Mesendoderm (in vitro differentiated cells): ENCODE data around the gene RAB11FIP4.

Source experiments
- DNase-seq: peaks from one replicate; pipeline ENCODE4 v3.0.0; 2013
- H2AK5ac ChIP-seq: 2 replicates; pipeline ENCODE4 v1.6.1; 2013; ENCODE audit warnings: low read length, inconsistent platforms
- H2BK120ac ChIP-seq: 2 replicates; pipeline ENCODE4 v1.6.1; 2013; ENCODE audit warnings: low read depth, mild to moderate bottlenecking, low read length, moderate library complexity, mixed read lengths
- H2BK15ac ChIP-seq: replicated peaks from 2 replicates; pipeline ENCODE4 v1.6.1; 2013; ENCODE audit warnings: low read depth, mild to moderate bottlenecking, moderate library complexity
- H2BK5ac ChIP-seq: 2 replicates; pipeline ENCODE4 v1.6.1; 2013; ENCODE audit warnings: low read length, inconsistent platforms
- H3K18ac ChIP-seq: 2 replicates; pipeline ENCODE4 v1.6.1; 2013; ENCODE audit warnings: mild to moderate bottlenecking, low read length, mixed read lengths
- H3K23ac ChIP-seq: one replicate; pipeline ENCODE4 v1.6.1; 2013; ENCODE audit warnings: low read length
- H3K27ac ChIP-seq: 2 replicates; pipeline ENCODE4 v1.5.1; 2013; ENCODE audit warnings: low read depth, mild to moderate bottlenecking, inconsistent platforms, low read length, moderate library complexity
- H3K27me3 ChIP-seq: 2 replicates; pipeline ENCODE4 v1.6.1; 2013; ENCODE audit warnings: low read length, control low read depth, mild to moderate bottlenecking, inconsistent platforms; ENCODE audit not compliant: insufficient read depth, poor library complexity
- H3K36me3 ChIP-seq: 2 replicates; pipeline ENCODE4 v1.6.1; 2013; ENCODE audit warnings: low read length, inconsistent platforms; ENCODE audit not compliant: control insufficient read depth, insufficient read depth
- H3K4ac ChIP-seq: one replicate; pipeline ENCODE4 v1.6.1; 2013; ENCODE audit warnings: low read depth, mild to moderate bottlenecking, low read length, moderate library complexity
- H3K4me1 ChIP-seq: 2 replicates; pipeline ENCODE4 v1.6.1; 2013; ENCODE audit warnings: low read depth, low read length, inconsistent platforms; ENCODE audit not compliant: control insufficient read depth
- H3K4me2 ChIP-seq: 2 replicates; pipeline ENCODE4 v1.6.1; 2013; ENCODE audit warnings: low read length
- H3K4me3 ChIP-seq: 2 replicates; pipeline ENCODE4 v1.5.1; 2013; ENCODE audit warnings: mild to moderate bottlenecking, low read length
- H3K56ac ChIP-seq: one replicate; pipeline ENCODE4 v1.6.1; 2013; ENCODE audit warnings: low read length
- H3K79me1 ChIP-seq: 2 replicates; pipeline ENCODE4 v1.6.1; 2013; ENCODE audit warnings: low read length, inconsistent platforms
- H3K79me2 ChIP-seq: 2 replicates; pipeline ENCODE4 v1.6.1; 2013; ENCODE audit warnings: mild to moderate bottlenecking, low read length; ENCODE audit not compliant: control insufficient read depth, insufficient read depth
- H3K9ac ChIP-seq: 2 replicates; pipeline ENCODE4 v1.6.1; 2013; ENCODE audit warnings: low read length, inconsistent platforms
- H4K5ac ChIP-seq: one replicate; pipeline ENCODE4 v1.6.1; 2013; ENCODE audit warnings: low read length
- H4K8ac ChIP-seq: one replicate; pipeline ENCODE4 v1.6.1; 2013; ENCODE audit warnings: low read depth, mild to moderate bottlenecking, control low read depth, low read length, moderate library complexity
- WGBS: extraction: QIAGEN DNeasy Blood & Tissue Kit; methylation state at CpG from one replicate; pipeline ENCODE4 v1.1.7; 2013; ENCODE audit warnings: low lambda C conversion rate, missing lambda C conversion rate; ENCODE audit not compliant: insufficient coverage; ENCODE audit errors: extremely low coverage; 5-methylcytosine and 5-hydroxymethylcytosine counted together

The RAB11FIP4 gene

GRCh38 chr17:31397256-31397939 is 5.9 kb downstream of the RAB11FIP4 start:
- no peak overlapping the region for H3K56ac ChIP-seq
- no peaks in the 10 kb centered on the region for H3K79me1 ChIP-seq
- H3K23ac ChIP-seq: no peak overlapping the region
- no peak overlapping the region for H3K27ac ChIP-seq
- no peaks in the 10 kb centered on the region for H3K79me2 ChIP-seq
- no peak overlapping the region for H2AK5ac ChIP-seq
- no peak for DNase-seq
- H2BK120ac ChIP-seq: no peak overlapping the region
- no peak overlapping the region for H3K4ac ChIP-seq
- H4K8ac ChIP-seq: no peak overlapping the region
- no peak overlapping the region for H3K4me3 ChIP-seq
- no peak overlapping the region for H2BK15ac ChIP-seq
- no peak overlapping the region for H3K4me2 ChIP-seq
- H3K18ac ChIP-seq: no peak overlapping the region
- WGBS: no CpG with 5 or more reads among the region's 8 CpGs
- H3K27me3 ChIP-seq: no peaks in the 10 kb centered on the region
- H3K4me1 ChIP-seq: no peaks in the 10 kb centered on the region
- no peak overlapping the region for H2BK5ac ChIP-seq
- H4K5ac ChIP-seq: no peak overlapping the region
- no peaks in the 10 kb centered on the region for H3K36me3 ChIP-seq
- H3K9ac ChIP-seq: no peak overlapping the region

- H3K79me1 ChIP-seq: no peaks in the 10 kb centered on the region
- H3K56ac ChIP-seq: no peak overlapping the region
- no peak overlapping the region for H4K8ac ChIP-seq
- H3K4me1 ChIP-seq: no peaks in the 10 kb centered on the region
- no peak overlapping the region for H3K4ac ChIP-seq
- H2BK5ac ChIP-seq: no peak overlapping the region
- WGBS: no CpG with 5 or more reads among the region's 21 CpGs
- no peak overlapping the region for H3K23ac ChIP-seq
- no peak overlapping the region for H2AK5ac ChIP-seq
- no peaks in the 10 kb centered on the region for H3K36me3 ChIP-seq
- H3K9ac ChIP-seq: no peak overlapping the region
- H3K4me3 ChIP-seq: no peak overlapping the region
- no peak overlapping the region for H3K4me2 ChIP-seq
- DNase-seq: no peak
- no peaks in the 10 kb centered on the region for H3K27me3 ChIP-seq
- H3K79me2 ChIP-seq: no peaks in the 10 kb centered on the region
- no peak overlapping the region for H3K18ac ChIP-seq
- H2BK15ac ChIP-seq: no peak overlapping the region
- H4K5ac ChIP-seq: no peak overlapping the region
- H2BK120ac ChIP-seq: no peak overlapping the region
- no peak overlapping the region for H3K27ac ChIP-seq
Measured at GRCh38 chr17:31398381-31399311, 7.2 kb downstream of the RAB11FIP4 start.

DNA sequence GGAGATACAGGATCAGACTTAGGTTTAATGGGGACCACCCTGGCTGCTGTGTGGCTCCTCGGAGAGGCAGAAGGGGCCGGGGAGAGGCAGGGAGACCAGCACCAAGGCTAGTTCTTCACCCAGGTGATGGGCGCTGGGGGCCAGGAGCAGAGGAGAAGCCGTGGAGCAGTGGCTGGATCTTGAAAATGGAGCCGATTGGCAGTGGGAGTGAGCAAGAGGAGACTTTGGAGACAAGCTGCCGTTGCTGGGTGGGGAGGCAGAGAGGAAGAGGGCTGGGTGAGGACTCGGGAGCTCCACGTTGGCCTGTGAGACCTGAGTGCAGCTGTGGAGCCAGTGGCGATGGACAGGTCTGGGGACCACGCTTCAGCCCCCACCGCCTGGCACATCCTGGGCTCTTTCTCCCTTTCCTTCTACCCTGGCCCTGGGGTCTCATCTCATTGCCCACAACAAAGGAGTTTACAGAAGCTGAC is 9.0 kb downstream of the RAB11FIP4 start:
- no peak overlapping the region for H4K5ac ChIP-seq
- no peak overlapping the region for H3K4me2 ChIP-seq
- H3K18ac ChIP-seq: no peak overlapping the region
- no peak overlapping the region for H3K23ac ChIP-seq
- no peak overlapping the region for H3K56ac ChIP-seq
- no peak overlapping the region for H3K9ac ChIP-seq
- H3K4me3 ChIP-seq: no peak overlapping the region
- no peak overlapping the region for H3K27ac ChIP-seq
- H3K4ac ChIP-seq: no peak overlapping the region
- no peaks in the 10 kb centered on the region for H3K79me1 ChIP-seq
- H3K4me1 ChIP-seq: no peaks in the 10 kb centered on the region
- no peaks in the 10 kb centered on the region for H3K27me3 ChIP-seq
- DNase-seq: no peak
- H2BK5ac ChIP-seq: no peak overlapping the region
- no peak overlapping the region for H4K8ac ChIP-seq
- no CpG with 5 or more reads among the region's 11 CpGs for WGBS
- H2AK5ac ChIP-seq: no peak overlapping the region
- no peaks in the 10 kb centered on the region for H3K36me3 ChIP-seq
- H3K79me2 ChIP-seq: no peaks in the 10 kb centered on the region
- no peak overlapping the region for H2BK15ac ChIP-seq
- no peak overlapping the region for H2BK120ac ChIP-seq

GRCh38 chr17:31401456-31402254 is 10.2 kb downstream of the RAB11FIP4 start:
- Histone ChIP-seq H3K4me2 (no peak overlapping the region), H3K36me3 (no peaks in the 10 kb centered on the region), H3K79me1 (no peaks in the 10 kb centered on the region), H2BK15ac (no peak overlapping the region), H3K4ac (no peak overlapping the region), H2BK120ac (no peak overlapping the region), H3K56ac (no peak overlapping the region), H3K18ac (no peak overlapping the region), H4K8ac (no peak overlapping the region), H3K9ac (no peak overlapping the region), H3K27ac (no peak overlapping the region), H2AK5ac (no peak overlapping the region), H3K27me3 (no peaks in the 10 kb centered on the region), H3K79me2 (no peaks in the 10 kb centered on the region), H3K4me1 (no peaks in the 10 kb centered on the region), H3K23ac (no peak overlapping the region), H4K5ac (no peak overlapping the region), H2BK5ac (no peak overlapping the region), H3K4me3 (no peak overlapping the region)
- DNase-seq: no peak
- no CpG with 5 or more reads among the region's 11 CpGs for WGBS

GRCh38 chr17:31404028-31404949 is 12.8 kb downstream of the RAB11FIP4 start:
- Histone ChIP-seq H2BK15ac (no peak overlapping the region), H3K9ac (no peak overlapping the region), H3K23ac (no peak overlapping the region), H3K4me1 (no peaks in the 10 kb centered on the region), H3K27ac (no peak overlapping the region), H3K4me3 (no peak overlapping the region), H2AK5ac (no peak overlapping the region), H3K4ac (no peak overlapping the region), H3K27me3 (no peaks in the 10 kb centered on the region), H4K5ac (no peak overlapping the region), H3K18ac (no peak overlapping the region), H3K79me1 (no peaks in the 10 kb centered on the region), H2BK5ac (no peak overlapping the region), H4K8ac (no peak overlapping the region), H3K79me2 (no peaks in the 10 kb centered on the region), H3K4me2 (no peak overlapping the region), H3K56ac (no peak overlapping the region), H3K36me3 (no peaks in the 10 kb centered on the region), H2BK120ac (no peak overlapping the region)
- no peak for DNase-seq
- no CpG with 5 or more reads among the region's 19 CpGs for WGBS
